ENCODE measurements around the gene BTG4.

The BTG4 gene

DNA sequence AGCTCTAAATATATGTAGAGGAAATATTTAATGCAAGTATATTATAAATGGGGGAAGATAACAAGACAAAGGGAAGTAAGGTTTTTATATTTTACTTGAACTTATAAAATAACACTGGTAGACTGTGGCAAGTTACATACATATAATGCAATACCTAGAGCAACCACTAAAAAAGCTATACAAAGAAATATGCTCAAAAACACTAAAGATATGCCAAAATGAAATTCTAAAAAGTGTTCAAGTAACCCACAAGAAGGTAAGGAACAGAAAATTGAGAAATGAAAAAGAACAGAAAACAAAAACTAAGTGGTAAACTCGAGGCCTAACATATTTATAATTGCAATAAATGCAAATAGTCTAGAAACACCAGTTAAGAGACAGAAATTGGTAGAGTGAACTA lies 32.5 kb downstream of the BTG4 start:
- no peak for DNase-seq

DNA sequence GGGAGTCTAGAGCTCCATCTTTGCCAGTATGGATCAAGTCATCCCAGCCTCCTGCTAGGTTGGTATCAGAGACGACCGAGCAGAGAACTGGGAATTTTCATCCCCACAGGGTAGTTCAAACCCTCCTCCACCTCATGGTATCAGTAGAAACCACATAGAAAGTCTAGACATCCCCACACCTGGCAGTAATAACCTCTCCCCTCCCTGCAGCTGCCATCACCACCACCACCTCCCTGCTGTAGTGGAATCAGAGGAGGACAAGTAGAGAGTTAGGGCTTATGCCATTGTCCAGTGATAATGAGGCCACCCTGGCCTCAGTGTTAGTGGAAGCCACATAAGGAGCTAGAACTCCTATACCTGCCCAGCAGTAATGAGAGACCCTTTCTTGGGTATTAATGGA lies 34.3 kb downstream of the BTG4 start:
- DNase-seq, result no peak

DNA sequence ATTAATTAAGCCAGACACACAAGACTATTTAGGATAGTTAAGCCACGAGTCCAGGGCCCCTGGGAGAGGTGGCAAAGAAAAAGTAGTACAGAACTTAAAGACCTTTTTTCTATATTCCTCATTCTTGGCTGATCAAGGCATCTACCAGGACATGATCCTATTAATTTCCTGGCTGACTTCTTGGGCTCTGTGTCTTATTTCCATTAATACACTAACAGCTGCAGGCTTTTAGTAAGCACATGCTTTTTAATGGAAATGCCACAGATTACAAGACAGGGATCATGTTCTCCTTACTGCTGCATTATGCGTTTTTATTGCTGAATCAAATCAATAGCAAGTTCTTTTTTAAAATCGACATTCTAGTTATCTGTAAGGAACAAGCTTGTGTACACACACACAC lies 35.2 kb downstream of the BTG4 start:
- DNase-seq, result no peak

DNA sequence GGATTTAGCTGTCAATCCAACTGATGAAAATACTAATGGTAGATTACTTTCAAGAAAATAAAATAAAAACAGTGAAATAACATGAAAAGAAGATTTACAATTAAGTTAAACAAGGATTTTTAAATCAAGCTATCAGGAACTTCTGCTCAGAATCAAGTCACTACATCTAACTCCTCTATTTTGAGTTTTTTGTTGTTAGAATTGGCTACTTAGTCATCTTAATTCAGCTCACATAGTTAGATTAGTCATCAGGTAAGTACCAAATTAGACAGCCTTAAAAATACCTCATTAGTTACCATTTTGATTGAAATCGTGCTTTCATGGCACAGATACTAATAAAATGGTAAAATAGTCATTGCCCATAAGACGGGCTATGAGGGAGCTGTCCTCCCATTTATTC lies 35.8 kb downstream of the BTG4 start:
- DNase-seq, result no peak

GRCh38 chr11:111474432-111474831 lies 37.8 kb downstream of the BTG4 start:
- DNase-seq, result no peak

GRCh38 chr11:111472228-111472627 lies 40.0 kb downstream of the BTG4 start:
- DNase-seq, result no peak

- no peak for DNase-seq
These were observed 43.0 kb downstream of the BTG4 start for GRCh38 chr11:111469200-111469599.

- no peak for DNase-seq
These were observed 45.6 kb downstream of the BTG4 start for GRCh38 chr11:111466615-111467014.

DNA sequence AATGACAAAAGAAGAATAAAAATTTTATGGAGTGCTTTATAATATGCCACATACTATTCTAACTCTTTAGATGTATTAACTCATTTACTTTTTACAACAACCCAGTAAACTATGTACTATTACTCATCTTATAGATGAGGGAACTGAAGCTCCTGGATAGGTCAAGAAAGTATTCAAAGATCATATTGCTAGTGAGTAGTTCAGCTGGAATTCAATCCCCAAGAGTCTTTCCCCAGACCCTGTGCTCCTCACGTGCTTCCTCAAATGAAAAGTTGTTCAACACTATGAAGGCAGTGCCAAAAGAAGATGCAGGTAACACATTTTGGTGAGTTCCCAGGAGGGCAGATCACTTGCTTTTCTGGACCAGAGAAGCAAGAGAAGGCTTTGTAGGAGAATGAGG lies 46.8 kb downstream of the BTG4 start:
- DNase-seq, result no peak

DNA sequence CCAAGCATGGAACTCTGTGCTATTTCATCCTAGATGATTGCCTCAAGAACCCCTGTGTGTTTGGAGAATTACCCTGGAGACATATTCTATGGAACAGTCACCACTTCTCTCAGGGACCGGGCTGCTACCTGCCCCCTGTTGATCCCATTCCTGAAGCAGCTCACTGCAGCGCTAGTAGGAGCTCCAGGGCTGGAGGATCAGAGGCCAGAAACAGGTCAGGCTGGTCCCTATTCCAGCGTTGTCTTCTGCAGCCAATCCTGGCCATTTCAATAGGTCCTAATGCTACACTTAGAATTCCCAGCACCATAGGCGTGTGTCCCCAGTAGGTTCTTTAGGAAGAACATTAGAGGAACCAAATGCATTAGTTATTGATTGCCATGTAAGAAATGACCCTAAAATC lies 48.9 kb downstream of the BTG4 start:
- DNase-seq, result no peak

DNA sequence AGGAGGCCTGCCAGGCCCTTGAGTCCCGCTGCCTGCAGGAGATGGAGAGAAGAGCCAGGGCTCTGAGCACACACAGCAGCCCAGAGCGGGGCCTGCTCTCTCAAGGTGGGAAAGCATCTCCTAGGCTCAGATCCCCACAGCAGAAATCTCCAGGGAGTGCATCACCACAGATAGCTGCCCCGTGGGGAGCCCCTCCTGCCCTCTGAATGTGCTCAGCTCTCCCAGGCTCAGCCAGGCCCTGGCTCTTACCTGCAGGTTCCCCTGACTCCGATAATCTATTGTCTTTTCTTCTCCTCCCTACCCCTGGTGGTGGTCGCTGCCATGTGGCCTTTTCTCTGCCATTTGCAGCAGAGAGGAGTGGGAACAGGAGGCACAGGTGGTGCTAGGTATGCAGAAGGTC lies 49.9 kb downstream of the BTG4 start:
- no peak for DNase-seq

- DNase-seq, result no peak
These were observed 50.5 kb downstream of the BTG4 start for GRCh38 chr11:111461460-111462235.

DNA sequence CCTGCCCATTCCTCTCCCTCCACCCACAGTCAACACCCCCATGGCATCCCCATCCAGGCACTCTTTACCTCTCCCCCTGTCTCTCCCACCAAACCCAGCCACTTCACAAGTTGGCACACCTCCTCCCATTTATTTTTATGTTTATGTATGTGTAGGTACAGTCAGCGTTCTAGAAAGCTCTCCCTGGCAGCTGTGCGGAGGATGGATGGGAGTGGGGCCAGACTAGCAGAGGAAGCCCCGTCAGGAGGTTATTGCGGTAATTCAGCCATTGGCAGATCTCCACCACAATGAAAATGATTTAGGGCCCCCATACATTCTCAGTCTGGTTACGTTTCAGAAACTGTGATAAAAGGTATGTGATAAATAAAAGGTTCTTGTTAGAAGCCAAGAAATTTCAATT lies 51.3 kb downstream of the BTG4 start:
- DNase-seq, result no peak

- no peak for DNase-seq
These were observed 51.8 kb downstream of the BTG4 start for GRCh38 chr11:111460340-111460739.

DNA sequence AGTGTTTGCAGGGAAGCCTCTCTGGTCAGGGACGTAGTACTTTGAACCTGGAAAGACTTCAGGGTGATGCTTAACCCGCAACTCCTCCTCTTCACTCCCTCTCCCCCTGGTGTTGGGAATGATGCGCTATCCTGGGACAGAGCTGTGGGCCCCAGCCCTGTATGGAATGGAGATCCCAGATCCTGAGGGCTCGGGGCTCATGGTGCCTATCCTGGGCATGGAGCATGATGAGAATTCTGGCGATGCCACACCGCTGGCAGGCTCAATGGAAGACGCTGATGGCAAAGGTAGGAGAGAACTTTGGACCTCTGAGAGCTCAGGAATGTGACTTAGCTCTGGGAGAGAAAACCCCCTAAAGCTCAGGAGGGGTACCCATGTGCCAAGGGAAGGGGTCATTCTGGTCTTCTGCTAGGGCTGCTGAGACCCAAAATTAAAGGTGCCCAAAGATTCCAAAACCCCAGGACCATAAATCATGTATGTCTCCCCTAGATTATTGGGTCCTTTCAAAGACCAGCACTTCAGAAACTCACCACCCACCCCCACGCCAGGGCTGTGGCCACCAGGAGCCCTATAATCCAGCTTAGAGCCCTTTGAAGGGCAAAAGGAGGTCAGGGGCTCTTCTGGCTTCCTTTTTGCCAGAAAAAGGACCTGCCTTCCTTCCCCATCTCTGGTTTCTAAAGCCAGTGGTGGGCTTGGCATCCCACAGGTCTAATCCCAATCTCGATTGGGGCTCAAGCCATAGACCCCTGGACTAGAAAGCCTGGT lies 52.5 kb downstream of the BTG4 start:
- no peak for DNase-seq

GRCh38 chr11:111457731-111458368 lies 54.3 kb downstream of the BTG4 start:
- DNase-seq, result no peak

- DNase-seq, result no peak
These were observed 55.1 kb downstream of the BTG4 start for GRCh38 chr11:111456859-111457730.

DNA sequence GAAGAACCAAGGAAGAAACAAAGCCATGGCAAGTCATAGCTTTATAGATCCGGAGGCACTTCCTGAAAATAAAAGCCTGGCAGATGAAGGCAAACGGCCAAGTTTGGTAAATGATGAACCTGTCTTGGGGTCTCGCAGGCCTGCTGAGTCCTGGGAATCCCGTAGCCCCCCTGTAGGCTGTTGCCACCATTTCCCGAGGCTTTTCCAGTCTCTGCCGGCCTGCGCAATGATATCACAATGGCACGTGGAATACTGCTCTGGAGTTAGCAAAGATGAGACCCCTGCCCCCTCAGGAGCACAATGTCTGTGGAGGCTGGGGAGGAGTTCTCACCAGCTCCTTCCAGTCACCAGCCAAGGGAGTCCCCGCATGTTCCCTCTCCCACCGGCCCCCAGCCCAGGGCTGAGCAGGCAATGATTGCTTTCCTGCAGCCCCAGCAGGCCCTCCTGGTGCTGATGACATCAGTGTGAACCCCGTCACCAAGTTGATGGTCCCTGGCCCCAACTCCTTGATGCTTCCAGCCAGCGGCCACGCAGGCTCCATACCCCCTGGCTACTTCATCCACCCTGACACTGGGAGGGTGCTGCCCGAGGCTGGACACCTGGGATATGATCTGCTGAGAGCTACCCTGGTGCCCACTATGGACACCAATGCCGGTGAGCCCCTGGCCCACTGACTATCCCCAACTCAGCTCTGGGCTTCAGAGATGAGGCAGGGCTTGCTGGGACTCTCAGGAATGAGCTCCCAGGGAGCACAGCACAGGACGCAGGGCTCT lies 55.9 kb downstream of the BTG4 start:
- no peak for DNase-seq

DNA sequence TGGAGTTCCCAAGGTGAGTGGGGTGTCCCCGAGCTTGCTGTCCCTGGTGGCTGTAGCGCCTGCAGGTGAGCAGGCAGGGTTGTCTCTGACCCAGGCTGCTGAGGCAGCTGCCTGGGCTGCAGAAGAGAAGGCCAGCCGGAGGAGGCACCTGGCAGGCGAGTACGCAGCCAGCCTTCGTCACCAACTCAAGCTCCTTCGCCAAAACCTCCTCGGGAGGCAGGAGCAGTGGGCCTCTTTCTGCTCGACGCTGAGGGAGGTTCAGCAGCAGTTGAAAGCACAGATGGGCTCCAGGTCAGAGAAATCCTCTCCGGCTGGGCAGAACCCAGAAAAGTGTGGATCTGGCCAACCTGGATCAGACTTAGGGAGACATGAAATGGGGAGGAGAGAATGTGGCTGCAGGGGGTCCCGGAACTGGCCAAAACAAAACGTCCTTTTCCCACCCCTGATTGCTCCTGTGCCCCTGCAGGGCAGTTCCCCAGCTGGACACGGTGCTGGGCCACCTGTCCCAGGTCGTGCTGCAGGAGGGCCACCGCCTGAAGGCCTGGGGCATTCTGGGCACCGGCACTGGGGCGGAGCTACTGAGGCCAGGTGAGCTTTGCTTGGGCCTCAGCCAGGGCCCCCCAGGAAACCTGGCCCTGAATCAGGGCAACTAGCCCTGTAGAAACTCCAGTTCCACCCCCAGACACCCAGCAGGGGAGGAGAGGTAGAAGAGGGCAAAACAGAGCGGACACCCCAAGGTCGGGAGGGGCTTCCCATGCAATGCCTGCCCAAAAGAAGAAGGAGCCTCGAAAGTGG lies 56.7 kb downstream of the BTG4 start:
- no peak for DNase-seq

- peak; percentile 45 for DNase-seq
These were observed 57.5 kb downstream of the BTG4 start for GRCh38 chr11:111454561-111455192.
